HG03378 (cell line): ENCODE data around the gene CPNE6.
A peak's percentile ranks its signal among the peaks of the same experiment; 100 is the strongest.

Experiments used
- ATAC-seq: cut with Tn5 transposase; IDR thresholded peaks from one replicate; pipeline ENCODE4 v1.9.1; 2021; ENCODE audit warnings: mild to moderate bottlenecking, moderate library complexity; ENCODE audit not compliant: unreplicated experiment

The CPNE6 gene

GRCh38 chr14:24084440-24084839, 13.1 kb downstream of the CPNE6 start:
- no peak for ATAC-seq

- no peak for ATAC-seq
Measured at GRCh38 chr14:24085215-24085614, 13.9 kb downstream of the CPNE6 start.

- ATAC-seq: no peak
Measured at GRCh38 chr14:24086193-24086955, 15.0 kb downstream of the CPNE6 start.

GRCh38 chr14:24087004-24087403, 15.6 kb downstream of the CPNE6 start:
- ATAC-seq: no peak

GRCh38 chr14:24088095-24088494, 16.7 kb downstream of the CPNE6 start:
- no peak for ATAC-seq

- ATAC-seq: no peak
Measured at GRCh38 chr14:24089890-24090289, 18.5 kb downstream of the CPNE6 start.

GRCh38 chr14:24092110-24092504, 20.7 kb downstream of the CPNE6 start:
- no peak for ATAC-seq

- no peak for ATAC-seq
Measured at GRCh38 chr14:24092505-24093206, 21.3 kb downstream of the CPNE6 start.

GRCh38 chr14:24093207-24093900, 22.0 kb downstream of the CPNE6 start:
- no peak for ATAC-seq

GRCh38 chr14:24093901-24094840, 22.8 kb downstream of the CPNE6 start, which contains the start of gene PCK2:
Gene PCK2 (plus strand): TSS chr14:24094311. CDS start chr14:24094406, 95 bp downstream.
- no peak for ATAC-seq

GRCh38 chr14:24094841-24095270, 23.5 kb downstream of the CPNE6 start:
- ATAC-seq: no peak

- ATAC-seq: peak; percentile 75
Measured at GRCh38 chr14:24095271-24096068, 24.1 kb downstream of the CPNE6 start.

- ATAC-seq: no peak
Measured at GRCh38 chr14:24096545-24097181, 25.3 kb downstream of the CPNE6 start.

GRCh38 chr14:24098229-24098926, 27.0 kb downstream of the CPNE6 start:
- ATAC-seq: no peak

- no peak for ATAC-seq
Measured at GRCh38 chr14:24098927-24099813, 27.8 kb downstream of the CPNE6 start.

GRCh38 chr14:24100197-24100981, 29.0 kb downstream of the CPNE6 start:
- ATAC-seq: no peak

GRCh38 chr14:24100982-24101494, 29.7 kb downstream of the CPNE6 start:
- ATAC-seq: no peak
